ENCODE measurements around the gene ZNF33A.

GRCh38 chr10:38038932-38039245, 28.4 kb downstream of the ZNF33A start:
- no peak for TF ChIP-seq POLR2A (IDR thresholded peaks at IDR 0.05; ENCODE audit: low read length)
- TF ChIP-seq GATA1 (IDR thresholded peaks at IDR 0.05; ENCODE audit: low read depth, low read length), result no peak
